Prostate gland (tissue), 2 donors: ENCODE data around the gene HEPACAM.

ENCODE experiments used
- POLR2A ChIP-seq: fragments of 450-650 bp; IDR thresholded peaks from one replicate; pipeline ENCODE4 v1.6.1; 2016; ENCODE audit warnings: antibody characterized with exemption, mild to moderate bottlenecking
- POLR2AphosphoS5 ChIP-seq: sonication (generic); formaldehyde crosslinking; IDR thresholded peaks from one replicate; pipeline ENCODE4 v1.6.1; 2017; ENCODE audit warnings: antibody characterized with exemption
- TF ChIP-seq, protein P1 (sequence below), 4 experiments: fragments of 200-600 bp in 2 of 4; fragments of 450-650 bp in 2 of 4; sonication (generic) in 2 of 4; IDR thresholded peaks; 1 replicate in 3 of 4; 2 replicates in 1 of 4; pipeline ENCODE4 v1.5.1; 2016 to 2019; ENCODE audit warnings: antibody characterized with exemption in 4 of 4, mild to moderate bottlenecking in 2 of 4, moderate library complexity in 2 of 4

DNA sequence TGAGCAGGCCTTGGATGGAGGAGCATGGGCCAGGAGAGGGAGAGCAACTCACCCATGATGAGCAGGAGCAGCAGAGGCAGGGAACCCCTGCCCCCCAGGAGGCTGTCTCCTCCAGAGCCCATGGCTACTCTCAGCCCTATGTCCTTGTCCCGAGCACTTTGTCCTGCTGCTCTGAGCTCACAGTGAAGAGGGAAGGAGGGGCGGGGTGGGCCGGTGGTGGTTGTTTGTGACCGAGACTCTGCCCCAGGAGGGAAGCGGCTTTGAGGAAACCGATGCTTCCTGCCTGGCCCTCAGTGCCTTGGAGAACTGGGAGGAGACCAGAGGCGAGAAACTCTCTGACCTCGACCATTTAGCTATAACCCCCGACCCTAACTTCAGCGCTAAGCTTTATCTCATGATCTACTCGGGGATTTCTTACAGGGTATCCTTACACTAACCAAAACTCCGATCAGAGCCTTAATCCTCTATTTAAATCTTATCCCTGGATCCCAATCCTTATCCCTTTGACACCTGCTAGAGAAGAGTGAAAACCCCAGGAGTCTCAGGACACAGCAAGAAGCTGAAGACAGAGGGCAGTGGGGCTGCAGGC is 38.1 kb downstream of the HEPACAM start, which contains the start of gene ROBO4:
- TF ChIP-seq, protein P1, sequence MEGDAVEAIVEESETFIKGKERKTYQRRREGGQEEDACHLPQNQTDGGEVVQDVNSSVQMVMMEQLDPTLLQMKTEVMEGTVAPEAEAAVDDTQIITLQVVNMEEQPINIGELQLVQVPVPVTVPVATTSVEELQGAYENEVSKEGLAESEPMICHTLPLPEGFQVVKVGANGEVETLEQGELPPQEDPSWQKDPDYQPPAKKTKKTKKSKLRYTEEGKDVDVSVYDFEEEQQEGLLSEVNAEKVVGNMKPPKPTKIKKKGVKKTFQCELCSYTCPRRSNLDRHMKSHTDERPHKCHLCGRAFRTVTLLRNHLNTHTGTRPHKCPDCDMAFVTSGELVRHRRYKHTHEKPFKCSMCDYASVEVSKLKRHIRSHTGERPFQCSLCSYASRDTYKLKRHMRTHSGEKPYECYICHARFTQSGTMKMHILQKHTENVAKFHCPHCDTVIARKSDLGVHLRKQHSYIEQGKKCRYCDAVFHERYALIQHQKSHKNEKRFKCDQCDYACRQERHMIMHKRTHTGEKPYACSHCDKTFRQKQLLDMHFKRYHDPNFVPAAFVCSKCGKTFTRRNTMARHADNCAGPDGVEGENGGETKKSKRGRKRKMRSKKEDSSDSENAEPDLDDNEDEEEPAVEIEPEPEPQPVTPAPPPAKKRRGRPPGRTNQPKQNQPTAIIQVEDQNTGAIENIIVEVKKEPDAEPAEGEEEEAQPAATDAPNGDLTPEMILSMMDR (IDR thresholded peaks at IDR 0.05), result no peak
- TF ChIP-seq POLR2AphosphoS5 (no peak), POLR2A (no peak)
